Measurements from ENCODE around the gene FA2H.
"Not testable (repeated sequence)": the region's sequence is repeated elsewhere in the genome, so short reads cannot be mapped to it uniquely, and the experiment has no call there.

Gene FA2H

GRCh38 chr16:74673876-74674275 is 100.7 kb downstream of the FA2H start:
- no peak for DNase-seq (ENCODE audit: low read depth, low spot score)

DNA sequence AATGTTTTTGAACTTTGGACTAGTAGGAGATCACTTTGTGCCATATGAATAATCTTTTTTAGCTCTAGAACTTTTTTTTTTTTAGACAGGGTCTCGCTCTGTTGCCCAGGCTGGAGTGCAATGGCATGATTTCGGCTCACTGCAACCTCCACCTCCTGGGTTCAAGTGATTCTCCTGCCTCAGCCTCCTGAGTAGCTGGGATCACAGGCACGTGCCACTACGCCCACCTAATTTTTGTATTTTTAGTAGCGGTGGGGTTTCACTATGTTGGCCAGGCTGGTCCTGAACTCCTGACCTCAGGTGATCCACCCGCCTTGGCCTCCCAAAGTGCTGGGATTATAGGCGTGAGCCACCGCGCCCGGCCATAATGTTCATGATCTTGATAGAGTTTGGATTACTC is 105.7 kb downstream of the FA2H start:
- DNase-seq (ENCODE audit: low read depth, low spot score); H3K4me3 ChIP-seq (ENCODE audit: low read depth, low read length); POLR2A ChIA-PET: not testable (repeated sequence)
- CTCF ChIA-PET: interaction anchor here (0.7 to 3.9 kb wide), 2 partner anchors 17 to 194 kb away, joined by 3 to 21 read pairs; no protein-coding TSS in a partner anchor

More at GRCh38 chr16:74673876-74674275, 100.7 kb downstream of the FA2H start:
- TF ChIP-seq CTCF (IDR thresholded peaks at IDR 0.05; ENCODE audit: insufficient read depth, low read length, missing control alignments): no peak
- H3K4me3 ChIP-seq (ENCODE audit: low read depth, low read length): no peak overlapping the region
- CTCF ChIA-PET: no interaction called here
- POLR2A ChIA-PET: no interaction called here

GRCh38 chr16:74667255-74667700 is 107.3 kb downstream of the FA2H start:
- peak overlapping the region; percentile 64 for H3K4me3 ChIP-seq (ENCODE audit: low read depth, low read length)
- CTCF ChIA-PET: interaction anchor here (1.0 to 3.9 kb wide), 3 partner anchors 11 to 196 kb away, joined by 3 to 21 read pairs (median 4); no protein-coding TSS in a partner anchor
- no peak for DNase-seq (ENCODE audit: low read depth, low spot score)

DNA sequence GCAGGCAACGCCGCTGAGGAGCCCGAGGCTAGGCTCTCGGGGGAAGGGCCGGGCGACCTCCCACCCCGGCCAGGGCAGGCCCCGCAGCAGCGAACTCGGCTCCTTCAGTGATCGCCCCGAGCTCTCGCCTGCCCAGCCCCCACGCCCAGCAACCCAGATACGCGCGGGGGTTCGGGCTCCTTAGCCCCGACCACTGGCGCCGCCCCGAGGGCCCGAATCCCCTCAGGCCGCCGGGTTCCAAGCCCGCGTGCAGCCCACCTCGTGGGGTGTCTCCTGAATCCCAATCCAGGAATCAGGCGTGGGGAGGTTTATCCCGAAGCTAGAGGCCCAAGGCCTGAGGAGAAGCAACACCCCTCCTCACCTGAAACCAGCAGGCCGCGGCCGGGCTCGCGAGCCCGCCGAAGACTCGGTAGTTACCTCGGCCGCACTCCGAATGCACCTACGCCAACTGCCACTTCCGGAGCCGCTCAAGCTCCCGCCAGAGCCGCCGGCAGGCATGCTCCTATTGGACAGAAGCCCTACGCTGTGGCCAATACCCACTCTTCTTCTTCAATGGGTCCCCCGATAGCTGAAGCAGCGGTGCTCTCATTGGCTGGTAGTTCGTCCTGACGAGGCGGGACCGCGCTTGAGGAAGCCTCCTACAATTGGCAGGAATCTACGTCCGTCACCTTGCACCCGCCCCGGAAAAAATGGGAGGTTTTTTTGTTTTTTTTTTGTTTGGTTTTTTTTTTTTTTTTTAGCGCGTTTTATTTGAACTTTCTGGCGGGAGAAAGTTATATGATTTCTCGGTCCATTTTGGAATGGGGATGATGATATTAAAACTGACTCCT is 108.0 kb downstream of the FA2H start, which contains the start of gene RFWD3:
Gene RFWD3, minus strand, starts transcription at position 453 of the 830 bp plus-strand sequence. CDS start 5,428 bp downstream, outside the sequence.
- no peak for TF ChIP-seq CTCF (IDR thresholded peaks at IDR 0.05; ENCODE audit: insufficient read depth, low read length, missing control alignments)
- peak; percentile 95 for DNase-seq (ENCODE audit: low read depth, low spot score)
- POLR2A ChIA-PET: interaction anchor here (0.5 to 1.3 kb wide), 3 partner anchors 11 to 29 kb away, joined by 3 to 5 read pairs (median 3); no protein-coding TSS in a partner anchor
- H3K4me3 ChIP-seq (ENCODE audit: low read depth, low read length): peak within 1 kb of the TSS; percentile 88
- CTCF ChIA-PET: interaction anchor here (1.4 to 3.9 kb wide), 2 partner anchors 11 to 15 kb away, joined by 4 to 21 read pairs; no protein-coding TSS in a partner anchor

More at GRCh38 chr16:74667255-74667700, 107.3 kb downstream of the FA2H start:
- no peak for TF ChIP-seq CTCF (IDR thresholded peaks at IDR 0.05; ENCODE audit: insufficient read depth, low read length, missing control alignments)
- POLR2A ChIA-PET: interaction anchor here (0.5 to 1.3 kb wide), 3 partner anchors 11 to 28 kb away, joined by 3 to 5 read pairs (median 3); no protein-coding TSS in a partner anchor

DNA sequence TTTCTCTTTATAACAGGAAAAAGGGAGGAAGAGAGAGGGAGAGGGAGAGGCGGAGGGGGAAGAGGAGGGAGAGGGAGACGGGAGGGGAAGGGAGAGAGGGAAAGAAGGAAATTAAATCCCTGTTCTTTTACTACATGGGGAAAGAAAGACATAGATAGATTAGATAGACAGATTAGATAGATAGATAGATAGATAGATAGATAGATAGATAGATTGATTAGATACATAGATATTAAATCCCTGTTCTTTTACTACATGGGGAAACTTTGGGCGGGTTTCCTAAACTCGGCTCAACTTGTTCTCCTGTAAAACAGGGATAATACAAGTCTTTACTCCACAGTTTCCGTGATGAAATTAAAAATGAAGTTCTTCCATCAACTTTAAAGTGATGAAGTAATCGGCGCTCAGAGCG is 108.6 kb downstream of the FA2H start:
- POLR2A ChIA-PET: no interaction called here
- DNase-seq (ENCODE audit: low read depth, low spot score): no peak
- TF ChIP-seq CTCF (IDR thresholded peaks at IDR 0.05; ENCODE audit: insufficient read depth, low read length, missing control alignments): no peak
- CTCF ChIA-PET: interaction anchor here (1.4 to 3.9 kb wide), 2 partner anchors 10 to 14 kb away, joined by 4 to 21 read pairs; no protein-coding TSS in a partner anchor
- H3K4me3 ChIP-seq (ENCODE audit: low read depth, low read length): peak overlapping the region; percentile 88

All from AG04449 (cell line).